GM23338 (cell line): Measurements from ENCODE around the gene GRIA3. TPM values are rescaled to one million over a fixed set of nuclear protein-coding genes. Genes with fewer than 3 reads are reported as not detected.

Source experiments
- ATAC-seq: fragments of 200-7000 bp; cut with Tn5 transposase; 3 replicates; pipeline ENCODE4 v1.9.1; 2020
- DNase-seq: peaks from one replicate; pipeline ENCODE4 v3.0.0-alpha.2; 2015; ENCODE audit warnings: low spot score
- H2AFZ ChIP-seq: fragments of 200-600 bp; sonication (generic); 2 replicates; pipeline ENCODE4 v1.8.0; 2016; ENCODE audit warnings: antibody characterized with exemption, mild to moderate bottlenecking, moderate library complexity
- H3F3A ChIP-seq: fragments of 200-600 bp; sonication (generic); replicated peaks from 2 replicates; pipeline ENCODE4 v1.8.0; 2017; ENCODE audit warnings: antibody characterized with exemption, mixed run types, low read depth
- H3K27ac ChIP-seq: fragments of 200-600 bp; sonication (generic); 2 replicates; pipeline ENCODE4 v1.6.1; 2016; ENCODE audit warnings: low read depth
- H3K27me3 ChIP-seq: fragments of 200-600 bp; sonication (generic); 2 replicates; pipeline ENCODE4 v1.8.0; 2016; ENCODE audit warnings: mild to moderate bottlenecking, mixed run types, moderate library complexity; ENCODE audit not compliant: insufficient read depth
- H3K36me3 ChIP-seq: fragments of 200-600 bp; sonication (generic); 2 replicates; pipeline ENCODE4 v1.8.0; 2016; ENCODE audit warnings: mild to moderate bottlenecking; ENCODE audit not compliant: insufficient read depth
- H3K4me1 ChIP-seq: fragments of 200-600 bp; sonication (generic); 2 replicates; pipeline ENCODE4 v1.8.0; 2016; ENCODE audit warnings: mild to moderate bottlenecking, moderate library complexity; ENCODE audit not compliant: insufficient read depth
- H3K4me2 ChIP-seq: fragments of 200-600 bp; sonication (generic); 2 replicates; pipeline ENCODE4 v1.7.1; 2017; ENCODE audit warnings: mixed run types
- H3K4me3 ChIP-seq: fragments of 200-600 bp; sonication (generic); 2 replicates; pipeline ENCODE4 v1.6.1; 2016; ENCODE audit warnings: mixed run types
- H3K79me2 ChIP-seq: fragments of 200-600 bp; sonication (generic); replicated peaks from 2 replicates; pipeline ENCODE4 v1.8.0; 2017; ENCODE audit warnings: mild to moderate bottlenecking; ENCODE audit not compliant: insufficient read depth
- H3K9me2 ChIP-seq: fragments of 200-600 bp; sonication (generic); 2 replicates; pipeline ENCODE4 v1.8.0; 2017; ENCODE audit not compliant: insufficient read depth
- H4K20me1 ChIP-seq: fragments of 200-600 bp; sonication (generic); replicated peaks from 2 replicates; pipeline ENCODE4 v1.8.0; 2017; ENCODE audit warnings: mild to moderate bottlenecking; ENCODE audit not compliant: insufficient read depth
- H3K27ac Mint-ChIP-seq: 2 replicates; pipeline ENCODE4 v1.8.0; 2020; ENCODE audit warnings: inconsistent platforms, mild to moderate bottlenecking, moderate library complexity, mixed read lengths
- H3K27me3 Mint-ChIP-seq: 3 replicates; pipeline ENCODE4 v1.8.0; 2022; ENCODE audit warnings: low read depth, mild to moderate bottlenecking, moderate library complexity, mixed read lengths, inconsistent platforms; ENCODE audit not compliant: insufficient read depth, poor library complexity
- H3K36me3 Mint-ChIP-seq: 3 replicates; pipeline ENCODE4 v1.8.0; 2021; ENCODE audit warnings: low read depth, mild to moderate bottlenecking, inconsistent platforms, moderate library complexity, mixed read lengths
- H3K4me1 Mint-ChIP-seq: 3 replicates; pipeline ENCODE4 v1.8.0; 2020; ENCODE audit warnings: mild to moderate bottlenecking, inconsistent platforms, mixed read lengths
- H3K4me3 Mint-ChIP-seq: 3 replicates; pipeline ENCODE4 v1.8.0; 2021; ENCODE audit warnings: moderate library complexity, mild to moderate bottlenecking, inconsistent platforms, mixed read lengths
- H3K9me3 Mint-ChIP-seq: 3 replicates; pipeline ENCODE4 v1.8.0; 2020; ENCODE audit warnings: moderate library complexity, mild to moderate bottlenecking, inconsistent platforms, mixed read lengths
- EZH2phosphoT487 ChIP-seq: fragments of 200-600 bp; sonication (generic); IDR thresholded peaks from one replicate; pipeline ENCODE4 v1.8.1; 2018; ENCODE audit warnings: antibody characterized with exemption; ENCODE audit not compliant: unreplicated experiment
- JUNB ChIP-seq: IDR thresholded peaks from one replicate; pipeline ENCODE4 v1.6.1; 2016; ENCODE audit warnings: antibody characterized with exemption; ENCODE audit not compliant: unreplicated experiment
- ZNF331 ChIP-seq: fragments of 250-450 bp; sonication (Bioruptor Pico); IDR thresholded peaks from 2 replicates; pipeline ENCODE4 v1.5.0; 2020; ENCODE audit warnings: low read depth, mild to moderate bottlenecking, moderate library complexity
- ZNF462 ChIP-seq: fragments of 250-450 bp; sonication (Bioruptor Pico); IDR thresholded peaks from 2 replicates; pipeline ENCODE4 v1.5.0; 2020; ENCODE audit warnings: mild to moderate bottlenecking, moderate library complexity
- polyA plus RNA-seq: library from polyadenylated mRNA; unstranded; fragments of >200 nt; fragmentation: Nextera tagmentation; extraction: Ambion mirVana; gene quantifications from 2 replicates; pipeline ENCODE4 v1.2.1, GENCODE V29; 2016
- total RNA-seq: library from RNA; depleted of rRNA; stranded (reverse); fragments of >200 nt; shearing (Covaris generic); gene quantifications from 2 replicates; pipeline ENCODE4 v1.2.3, GENCODE V29; 2014
- TF ChIP-seq, protein P1 (sequence below): IDR thresholded peaks from one replicate; pipeline ENCODE4 v1.6.1; 2018; ENCODE audit warnings: antibody characterized with exemption; ENCODE audit not compliant: unreplicated experiment

Gene GRIA3
- total and polyA plus RNA-seq, 2 experiments from 2014 or later = 2.7 to 5.6 TPM

- TF ChIP-seq ZNF462 (CRISPR knock-in tag) = no peak
Observed at GRCh38 chrX:123260920-123261418, 76.9 kb downstream of the GRIA3 start (continued).

GRCh38 chrX:123263270-123263669 lies 79.2 kb downstream of the GRIA3 start:
- Histone ChIP-seq H4K20me1 (no peaks in the 10 kb centered on the region), H3K27ac (no peak overlapping the region), H3F3A (no peaks in the 10 kb centered on the region), H3K9me2 (no peaks in the 10 kb centered on the region), H3K27me3 (no peaks in the 10 kb centered on the region), H3K79me2 (no peaks in the 10 kb centered on the region), H3K4me2 (peak overlapping the region; percentile 38; the same call in 1 of the 2 replicates), H3K4me3 (no peak overlapping the region), H3K36me3 (no peaks in the 10 kb centered on the region), H3K4me1 (peaks cover 7% of the 10 kb centered on the region; the same call in 1 of the 2 replicates), H2AFZ (no peak overlapping the region)
- Mint-ChIP-seq H3K4me1 (peaks cover 26% of the 10 kb centered on the region; the same call in 2 of the 3 replicates), H3K27me3 (peaks cover 6% of the 10 kb centered on the region), H3K4me3 (no peak overlapping the region), H3K27ac (no peak overlapping the region), H3K36me3 (no peaks in the 10 kb centered on the region), H3K9me3 (no peaks in the 10 kb centered on the region)
- DNase-seq (peak; percentile 11), ATAC-seq (peak; percentile 36)
- TF ChIP-seq EZH2phosphoT487 (no peak), JUNB (no peak), ZNF331 (CRISPR knock-in tag) (no peak), ZNF462 (CRISPR knock-in tag) (no peak)
- TF ChIP-seq, protein P1, sequence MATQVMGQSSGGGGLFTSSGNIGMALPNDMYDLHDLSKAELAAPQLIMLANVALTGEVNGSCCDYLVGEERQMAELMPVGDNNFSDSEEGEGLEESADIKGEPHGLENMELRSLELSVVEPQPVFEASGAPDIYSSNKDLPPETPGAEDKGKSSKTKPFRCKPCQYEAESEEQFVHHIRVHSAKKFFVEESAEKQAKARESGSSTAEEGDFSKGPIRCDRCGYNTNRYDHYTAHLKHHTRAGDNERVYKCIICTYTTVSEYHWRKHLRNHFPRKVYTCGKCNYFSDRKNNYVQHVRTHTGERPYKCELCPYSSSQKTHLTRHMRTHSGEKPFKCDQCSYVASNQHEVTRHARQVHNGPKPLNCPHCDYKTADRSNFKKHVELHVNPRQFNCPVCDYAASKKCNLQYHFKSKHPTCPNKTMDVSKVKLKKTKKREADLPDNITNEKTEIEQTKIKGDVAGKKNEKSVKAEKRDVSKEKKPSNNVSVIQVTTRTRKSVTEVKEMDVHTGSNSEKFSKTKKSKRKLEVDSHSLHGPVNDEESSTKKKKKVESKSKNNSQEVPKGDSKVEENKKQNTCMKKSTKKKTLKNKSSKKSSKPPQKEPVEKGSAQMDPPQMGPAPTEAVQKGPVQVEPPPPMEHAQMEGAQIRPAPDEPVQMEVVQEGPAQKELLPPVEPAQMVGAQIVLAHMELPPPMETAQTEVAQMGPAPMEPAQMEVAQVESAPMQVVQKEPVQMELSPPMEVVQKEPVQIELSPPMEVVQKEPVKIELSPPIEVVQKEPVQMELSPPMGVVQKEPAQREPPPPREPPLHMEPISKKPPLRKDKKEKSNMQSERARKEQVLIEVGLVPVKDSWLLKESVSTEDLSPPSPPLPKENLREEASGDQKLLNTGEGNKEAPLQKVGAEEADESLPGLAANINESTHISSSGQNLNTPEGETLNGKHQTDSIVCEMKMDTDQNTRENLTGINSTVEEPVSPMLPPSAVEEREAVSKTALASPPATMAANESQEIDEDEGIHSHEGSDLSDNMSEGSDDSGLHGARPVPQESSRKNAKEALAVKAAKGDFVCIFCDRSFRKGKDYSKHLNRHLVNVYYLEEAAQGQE = no peak
